CD4-positive, CD25-positive, alpha-beta regulatory T cell (primary cell): ENCODE results near the gene KLHL18. TPM values are rescaled to one million over a fixed set of nuclear protein-coding genes. Genes with fewer than 3 reads are reported as not detected.

Experiments
- ATAC-seq, 2 donors: fragments of 150-1000 bp; cut with Tn5 transposase; one replicate each; pipeline ENCODE4 v1.10.0; 2021; ENCODE audit warnings: low read depth in 2 of 2, moderate number of reproducible peaks in 2 of 2, moderate library complexity in 1 of 2
- DNase-seq, 3 donors: peaks; one replicate each; pipeline versions ENCODE4 v3.0.0 to v3.0.0-alpha.2; 2012 to 2022; ENCODE audit warnings: mixed read lengths in 1 of 3
- H3K27ac ChIP-seq: one replicate; pipeline ENCODE4 v1.7.0; 2013; ENCODE audit warnings: mild to moderate bottlenecking, low read length; ENCODE audit not compliant: insufficient read depth, poor library complexity, severe bottlenecking
- H3K27me3 ChIP-seq: one replicate; pipeline ENCODE4 v1.7.0; 2013; ENCODE audit warnings: low read length; ENCODE audit not compliant: control insufficient read depth, insufficient read depth
- H3K36me3 ChIP-seq: one replicate; pipeline ENCODE4 v1.7.0; 2013; ENCODE audit warnings: mild to moderate bottlenecking, low read length, moderate library complexity; ENCODE audit not compliant: control insufficient read depth, insufficient read depth
- H3K4me1 ChIP-seq: 2 replicates; pipeline ENCODE4 v1.7.0; 2013; ENCODE audit warnings: mild to moderate bottlenecking, low read length; ENCODE audit not compliant: insufficient read depth, control insufficient read depth, poor library complexity, severe bottlenecking
- H3K4me3 ChIP-seq: one replicate; pipeline ENCODE4 v1.7.0; 2013; ENCODE audit warnings: low read depth, mild to moderate bottlenecking, low read length, moderate library complexity
- H3K9me3 ChIP-seq, 2 experiments: 1 replicate in 1 of 2; 2 replicates in 1 of 2; pipeline ENCODE4 v1.7.0; 2013; ENCODE audit warnings: low read length in 2 of 2, mild to moderate bottlenecking in 1 of 2, moderate library complexity in 1 of 2; ENCODE audit not compliant: control insufficient read depth in 2 of 2
- H3K27ac Mint-ChIP-seq, 3 donors: one replicate each; pipeline ENCODE4 v1.8.0; 2020 to 2022; ENCODE audit warnings: mild to moderate bottlenecking in 3 of 3, mixed read lengths in 3 of 3, moderate library complexity in 2 of 3
- H3K27me3 Mint-ChIP-seq: one replicate; pipeline ENCODE4 v1.8.0; 2022; ENCODE audit warnings: mild to moderate bottlenecking, mixed read lengths
- H3K36me3 Mint-ChIP-seq: one replicate; pipeline ENCODE4 v1.8.0; 2020; ENCODE audit warnings: mixed read lengths
- H3K4me1 Mint-ChIP-seq, 4 donors: one replicate each; pipeline ENCODE4 v1.8.0; 2020 to 2022; ENCODE audit warnings: mixed read lengths in 4 of 4, mild to moderate bottlenecking in 1 of 4
- H3K4me3 Mint-ChIP-seq, 4 donors: one replicate each; pipeline ENCODE4 v1.8.0; 2020 to 2022; ENCODE audit warnings: mild to moderate bottlenecking in 4 of 4, mixed read lengths in 4 of 4, moderate library complexity in 3 of 4
- H3K9me3 Mint-ChIP-seq, 7 donors: one replicate each; pipeline ENCODE4 v1.8.0; 2020 to 2022; ENCODE audit warnings: mixed read lengths in 7 of 7, mild to moderate bottlenecking in 3 of 7, moderate library complexity in 2 of 7
- polyA plus RNA-seq, 4 donors: library from polyadenylated mRNA; unstranded; fragments of 300-500 nt; fragmentation: Illumina TruSeq; gene quantifications; one replicate each; pipeline ENCODE4 v1.2.3, GENCODE V29; 2021
- total RNA-seq: library from RNA; stranded (reverse); gene quantifications from one replicate; pipeline ENCODE4 v1.2.3, GENCODE V29; 2022

KLHL18 gene
- total and polyA plus RNA-seq, 5 donors from 2014 or later: 11.0 to 48.9 (median 15.2) TPM

GRCh38 chr3:47318916-47319315 is 36.2 kb downstream of the KLHL18 start:
- no peak for DNase-seq
- Histone ChIP-seq H3K36me3 (peaks cover 40% of the 10 kb centered on the region), H3K4me1 (no peaks in the 10 kb centered on the region), H3K27me3 (no peaks in the 10 kb centered on the region), H3K27ac (no peak overlapping the region), H3K9me3 (no peaks in the 10 kb centered on the region), H3K4me3 (no peak overlapping the region)
- H3K27ac Mint-ChIP-seq: peak overlapping the region in 2 of 3 donors; percentile 3 to 32
- H3K4me3 Mint-ChIP-seq: no peak overlapping the region
- no peak for ATAC-seq
- no peaks in the 10 kb centered on the region for H3K27me3 Mint-ChIP-seq
- no peaks in the 10 kb centered on the region for H3K9me3 Mint-ChIP-seq
- peaks cover 17% of the 10 kb centered on the region for H3K36me3 Mint-ChIP-seq
- H3K4me1 Mint-ChIP-seq: peaks cover 6 to 14% (median 12%) of the 10 kb centered on the region in 4 donors

- peaks cover 0 to 1% (median 0%) of the 10 kb centered on the region in 7 donors for H3K9me3 Mint-ChIP-seq
- H3K4me3 ChIP-seq: no peak overlapping the region
- DNase-seq (no peak), ATAC-seq (no peak)
- H3K27me3 Mint-ChIP-seq: no peaks in the 10 kb centered on the region
- H3K4me1 Mint-ChIP-seq: peaks cover 5 to 10% (median 8%) of the 10 kb centered on the region in 4 donors
- peaks cover 17% of the 10 kb centered on the region for H3K36me3 Mint-ChIP-seq
- no peak overlapping the region for H3K4me3 Mint-ChIP-seq
- no peaks in the 10 kb centered on the region for H3K9me3 ChIP-seq
- peak overlapping the region in 2 of 3 donors; percentile 0 to 20 for H3K27ac Mint-ChIP-seq
- H3K36me3 ChIP-seq: peaks cover 43% of the 10 kb centered on the region
- no peaks in the 10 kb centered on the region for H3K4me1 ChIP-seq
- H3K27me3 ChIP-seq: no peaks in the 10 kb centered on the region
- no peak overlapping the region for H3K27ac ChIP-seq
Observed at GRCh38 chr3:47319956-47320355, 37.2 kb downstream of the KLHL18 start.

- peaks cover 25% of the 10 kb centered on the region for H3K36me3 Mint-ChIP-seq
- DNase-seq: peak in 2 of 3 donors; percentile 0 to 35
- no peak overlapping the region for H3K4me3 ChIP-seq
- H3K36me3 ChIP-seq: peaks cover 59% of the 10 kb centered on the region
- H3K27me3 Mint-ChIP-seq: no peaks in the 10 kb centered on the region
- peaks cover 0 to 4% (median 3%) of the 10 kb centered on the region in 4 donors for H3K4me1 Mint-ChIP-seq
- H3K27ac Mint-ChIP-seq: peak overlapping the region; percentile 36 to 78 (median 61)
- H3K4me1 ChIP-seq: no peaks in the 10 kb centered on the region
- H3K9me3 Mint-ChIP-seq: peaks cover 0 to 2% (median 0%) of the 10 kb centered on the region in 7 donors
- H3K27ac ChIP-seq: no peak overlapping the region
- ATAC-seq: peak in 1 of 2 donors; percentile 28
- H3K27me3 ChIP-seq: no peaks in the 10 kb centered on the region
- no peak overlapping the region for H3K4me3 Mint-ChIP-seq
- no peaks in the 10 kb centered on the region for H3K9me3 ChIP-seq
Observed at GRCh38 chr3:47323431-47324277, 40.9 kb downstream of the KLHL18 start.

- peaks cover 59% of the 10 kb centered on the region for H3K36me3 ChIP-seq
- H3K27ac Mint-ChIP-seq: peak overlapping the region in 1 of 3 donors; percentile 78
- H3K27me3 ChIP-seq: no peaks in the 10 kb centered on the region
Observed at GRCh38 chr3:47324278-47324865, 41.6 kb downstream of the KLHL18 start.

GRCh38 chr3:47333907-47334306 is 51.2 kb downstream of the KLHL18 start:
- Mint-ChIP-seq H3K27me3 (no peaks in the 10 kb centered on the region), H3K4me1 (peaks cover 0 to 1% (median 0%) of the 10 kb centered on the region in 4 donors), H3K27ac (peak overlapping the region in 1 of 3 donors; percentile 85), H3K4me3 (no peak overlapping the region), H3K36me3 (peaks cover 64% of the 10 kb centered on the region), H3K9me3 (no peaks in the 10 kb centered on the region)
- ATAC-seq (no peak), DNase-seq (no peak)
- Histone ChIP-seq H3K4me3 (no peak overlapping the region), H3K27ac (no peak overlapping the region), H3K4me1 (no peaks in the 10 kb centered on the region), H3K27me3 (no peaks in the 10 kb centered on the region), H3K9me3 (no peaks in the 10 kb centered on the region), H3K36me3 (peaks cover 71% of the 10 kb centered on the region)

More at GRCh38 chr3:47324278-47324865, 41.6 kb downstream of the KLHL18 start:
- no peaks in the 10 kb centered on the region for H3K4me1 ChIP-seq
- DNase-seq (peak; percentile 24 to 65 (median 52)), ATAC-seq (peak; percentile 67 to 73)
- no peak overlapping the region for H3K27ac ChIP-seq
- no peak overlapping the region for H3K4me3 ChIP-seq
- Mint-ChIP-seq H3K4me3 (no peak overlapping the region), H3K36me3 (peaks cover 28% of the 10 kb centered on the region), H3K27me3 (no peaks in the 10 kb centered on the region), H3K4me1 (peaks cover 0 to 4% (median 3%) of the 10 kb centered on the region in 4 donors), H3K9me3 (peaks cover 0 to 2% (median 0%) of the 10 kb centered on the region in 7 donors)
- no peaks in the 10 kb centered on the region for H3K9me3 ChIP-seq

GRCh38 chr3:47337656-47338055 is 54.9 kb downstream of the KLHL18 start:
- Mint-ChIP-seq H3K4me1 (peaks cover 0 to 4% (median under 1%) of the 10 kb centered on the region in 4 donors), H3K27me3 (no peaks in the 10 kb centered on the region), H3K27ac (peak overlapping the region; percentile 6 to 59 (median 34)), H3K36me3 (peaks cover 65% of the 10 kb centered on the region), H3K9me3 (no peaks in the 10 kb centered on the region), H3K4me3 (no peak overlapping the region)
- Histone ChIP-seq H3K4me1 (no peaks in the 10 kb centered on the region), H3K4me3 (no peak overlapping the region), H3K27me3 (no peaks in the 10 kb centered on the region), H3K9me3 (no peaks in the 10 kb centered on the region), H3K36me3 (peaks cover 80% of the 10 kb centered on the region), H3K27ac (no peak overlapping the region)
- DNase-seq: no peak
- ATAC-seq: no peak

GRCh38 chr3:47339951-47340350 is 57.2 kb downstream of the KLHL18 start:
- peaks cover 80% of the 10 kb centered on the region for H3K36me3 ChIP-seq
- Mint-ChIP-seq H3K4me1 (peaks cover 0 to 4% (median 1%) of the 10 kb centered on the region in 4 donors), H3K27me3 (no peaks in the 10 kb centered on the region), H3K4me3 (no peak overlapping the region), H3K9me3 (no peaks in the 10 kb centered on the region), H3K27ac (no peak overlapping the region), H3K36me3 (peaks cover 49% of the 10 kb centered on the region)
- no peaks in the 10 kb centered on the region for H3K27me3 ChIP-seq
- no peaks in the 10 kb centered on the region for H3K9me3 ChIP-seq
- H3K4me3 ChIP-seq: no peak overlapping the region
- no peak overlapping the region for H3K27ac ChIP-seq
- no peaks in the 10 kb centered on the region for H3K4me1 ChIP-seq
- ATAC-seq: no peak
- DNase-seq: no peak
